ENCODE results near the gene TMEM258. TPM values are rescaled to one million over a fixed set of nuclear protein-coding genes. Genes with fewer than 3 reads are reported as not detected.

Gene TMEM258
- total RNA-seq, 2 experiments from 2014 or later: 192 to 196 TPM

- ChIA-PET POLR2A (no interaction called here), CTCF (interaction anchor here (0.8 to 2.7 kb wide), 15 partner anchors 10 to 360 kb away, joined by 3 to 13 read pairs (median 5); partner anchors contain the start of genes FEN1 and TMEM258)
- H3K27ac Mint-ChIP-seq: no peak overlapping the region
- H3K4me3 Mint-ChIP-seq: no peak overlapping the region
- H3K36me3 Mint-ChIP-seq (ENCODE audit: low read depth): no peaks in the 10 kb centered on the region
- no peak for DNase-seq
- peaks cover 20% of the 10 kb centered on the region for H3K27me3 Mint-ChIP-seq
- H3K4me1 Mint-ChIP-seq: peaks cover 3% of the 10 kb centered on the region
- H3K9me3 Mint-ChIP-seq: no peaks in the 10 kb centered on the region
Observed at GRCh38 chr11:61747967-61748285, 44.5 kb downstream of the TMEM258 start.

GRCh38 chr11:61747192-61747966, 45.0 kb downstream of the TMEM258 start:
- H3K36me3 Mint-ChIP-seq (ENCODE audit: low read depth): no peaks in the 10 kb centered on the region
- peaks cover 19% of the 10 kb centered on the region for H3K27me3 Mint-ChIP-seq
- peaks cover 2% of the 10 kb centered on the region for H3K4me1 Mint-ChIP-seq
- no peaks in the 10 kb centered on the region for H3K9me3 Mint-ChIP-seq
- peak; percentile 63 for DNase-seq
- H3K4me3 Mint-ChIP-seq: no peak overlapping the region
- H3K27ac Mint-ChIP-seq: no peak overlapping the region
- ChIA-PET CTCF (interaction anchor here (0.6 to 2.7 kb wide), 17 partner anchors 11 to 576 kb away, joined by 3 to 13 read pairs (median 5); partner anchors contain the start of genes FEN1 and TMEM258), POLR2A (no interaction called here)

GRCh38 chr11:61746442-61747191, 45.8 kb downstream of the TMEM258 start:
- H3K27me3 Mint-ChIP-seq: peaks cover 14% of the 10 kb centered on the region
- no peaks in the 10 kb centered on the region for H3K36me3 Mint-ChIP-seq (ENCODE audit: low read depth)
- H3K4me1 Mint-ChIP-seq: no peaks in the 10 kb centered on the region
- CTCF ChIA-PET: interaction anchor here (0.8 to 2.7 kb wide), 9 partner anchors 10 to 361 kb away, joined by 3 to 13 read pairs (median 6); partner anchors contain the start of genes FEN1 and TMEM258
- H3K27ac Mint-ChIP-seq: no peak overlapping the region
- no peak overlapping the region for H3K4me3 Mint-ChIP-seq
- DNase-seq: no peak
- POLR2A ChIA-PET: no interaction called here
- no peaks in the 10 kb centered on the region for H3K9me3 Mint-ChIP-seq

GRCh38 chr11:61745781-61746441, 46.5 kb downstream of the TMEM258 start:
- DNase-seq: no peak
- ChIA-PET CTCF (interaction anchor here (1.0 to 2.7 kb wide), 4 partner anchors 12 to 47 kb away, joined by 3 to 13 read pairs (median 8); partner anchors contain the start of genes FEN1 and TMEM258), POLR2A (no interaction called here)
- peaks cover 8% of the 10 kb centered on the region for H3K27me3 Mint-ChIP-seq
- H3K4me3 Mint-ChIP-seq: no peak overlapping the region
- H3K27ac Mint-ChIP-seq: no peak overlapping the region
- no peaks in the 10 kb centered on the region for H3K4me1 Mint-ChIP-seq
- H3K36me3 Mint-ChIP-seq (ENCODE audit: low read depth): no peaks in the 10 kb centered on the region
- H3K9me3 Mint-ChIP-seq: no peaks in the 10 kb centered on the region

- Mint-ChIP-seq H3K4me3 (no peak overlapping the region), H3K27ac (no peak overlapping the region), H3K9me3 (no peaks in the 10 kb centered on the region)
Observed at GRCh38 chr11:61744609-61745156, 47.7 kb downstream of the TMEM258 start.

GRCh38 chr11:61744181-61744580, 48.2 kb downstream of the TMEM258 start:
- H3K9me3 Mint-ChIP-seq: no peaks in the 10 kb centered on the region
- no peak overlapping the region for H3K27ac Mint-ChIP-seq
- H3K4me1 Mint-ChIP-seq: no peaks in the 10 kb centered on the region
- no peak overlapping the region for H3K4me3 Mint-ChIP-seq
- no peaks in the 10 kb centered on the region for H3K36me3 Mint-ChIP-seq (ENCODE audit: low read depth)
- CTCF ChIA-PET: interaction anchor here (1.2 kb wide), 1 partner anchor 11 kb away, joined by 6 read pairs; no protein-coding TSS in a partner anchor
- POLR2A ChIA-PET: interaction anchor here (1.0 kb wide), 1 partner anchor 20 kb away, joined by 3 read pairs; no protein-coding TSS in a partner anchor
- no peak for DNase-seq
- no peaks in the 10 kb centered on the region for H3K27me3 Mint-ChIP-seq

More at GRCh38 chr11:61744609-61745156, 47.7 kb downstream of the TMEM258 start:
- Mint-ChIP-seq H3K27me3 (peaks cover 5% of the 10 kb centered on the region), H3K4me1 (no peaks in the 10 kb centered on the region), H3K36me3 (ENCODE audit: low read depth) (no peaks in the 10 kb centered on the region)
- ChIA-PET POLR2A (interaction anchor here (1.0 kb wide), 1 partner anchor 20 kb away, joined by 3 read pairs; no protein-coding TSS in a partner anchor), CTCF (interaction anchor here (1.2 kb wide), 1 partner anchor 11 kb away, joined by 6 read pairs; no protein-coding TSS in a partner anchor)
- no peak for DNase-seq

GRCh38 chr11:61743486-61744095, 48.8 kb downstream of the TMEM258 start:
- no peak for DNase-seq
- H3K36me3 Mint-ChIP-seq (ENCODE audit: low read depth): no peaks in the 10 kb centered on the region
- ChIA-PET CTCF (interaction anchor here (1.2 kb wide), 1 partner anchor 10 kb away, joined by 6 read pairs; no protein-coding TSS in a partner anchor), POLR2A (no interaction called here)
- no peak overlapping the region for H3K27ac Mint-ChIP-seq
- H3K27me3 Mint-ChIP-seq: no peaks in the 10 kb centered on the region
- no peaks in the 10 kb centered on the region for H3K4me1 Mint-ChIP-seq
- no peak overlapping the region for H3K4me3 Mint-ChIP-seq
- H3K9me3 Mint-ChIP-seq: no peaks in the 10 kb centered on the region

- no peak overlapping the region for H3K4me3 Mint-ChIP-seq
- H3K36me3 Mint-ChIP-seq (ENCODE audit: low read depth): no peaks in the 10 kb centered on the region
- POLR2A ChIA-PET: no interaction called here
- H3K27ac Mint-ChIP-seq: no peak overlapping the region
- DNase-seq: no peak
- no peaks in the 10 kb centered on the region for H3K9me3 Mint-ChIP-seq
- CTCF ChIA-PET: interaction anchor here (1.0 kb wide), 1 partner anchor 54 kb away, joined by 3 read pairs; no protein-coding TSS in a partner anchor
- H3K4me1 Mint-ChIP-seq: no peaks in the 10 kb centered on the region
- H3K27me3 Mint-ChIP-seq: no peaks in the 10 kb centered on the region
Observed at GRCh38 chr11:61742391-61742790, 50.0 kb downstream of the TMEM258 start.

- no peaks in the 10 kb centered on the region for H3K9me3 Mint-ChIP-seq
- H3K27ac Mint-ChIP-seq: no peak overlapping the region
- no peaks in the 10 kb centered on the region for H3K36me3 Mint-ChIP-seq (ENCODE audit: low read depth)
- ChIA-PET CTCF (no interaction called here), POLR2A (no interaction called here)
- no peaks in the 10 kb centered on the region for H3K27me3 Mint-ChIP-seq
- no peaks in the 10 kb centered on the region for H3K4me1 Mint-ChIP-seq
- DNase-seq: no peak
- no peak overlapping the region for H3K4me3 Mint-ChIP-seq
Observed at GRCh38 chr11:61739966-61740365, 52.4 kb downstream of the TMEM258 start.

GRCh38 chr11:61739413-61739812, 53.0 kb downstream of the TMEM258 start:
- ChIA-PET CTCF (no interaction called here), POLR2A (no interaction called here)
- H3K36me3 Mint-ChIP-seq (ENCODE audit: low read depth): no peaks in the 10 kb centered on the region
- no peak for DNase-seq
- H3K27me3 Mint-ChIP-seq: no peaks in the 10 kb centered on the region
- H3K4me3 Mint-ChIP-seq: no peak overlapping the region
- no peaks in the 10 kb centered on the region for H3K4me1 Mint-ChIP-seq
- no peak overlapping the region for H3K27ac Mint-ChIP-seq
- no peaks in the 10 kb centered on the region for H3K9me3 Mint-ChIP-seq

All from activated CD4-positive, alpha-beta memory T cell treated with anti-CD3 and anti-CD28 coated beads, Interleukin-2, amount 10 ng/mL, durations not matched to agents 7 days and 5 days (primary cell).